H54 (cell line): ENCODE measurements around the gene USP46.
A peak's percentile ranks its signal among the peaks of the same experiment; 100 is the strongest.

ENCODE experiments used
- DNase-seq: peaks from one replicate; pipeline ENCODE4 v3.0.0; 2011; ENCODE audit warnings: low spot score, mixed read lengths; ENCODE audit not compliant: insufficient read length
- FAIRE-seq: peaks from 3 replicates; lab custom pipeline; 2011; peaks lifted over from hg19 to GRCh38; lab: Jason Lieb, UNC
- POLR2A ChIP-seq: IDR thresholded peaks from 2 replicates; pipeline ENCODE4 v1.6.1; 2011; ENCODE audit warnings: low read depth, mild to moderate bottlenecking, low read length

USP46 gene

DNA sequence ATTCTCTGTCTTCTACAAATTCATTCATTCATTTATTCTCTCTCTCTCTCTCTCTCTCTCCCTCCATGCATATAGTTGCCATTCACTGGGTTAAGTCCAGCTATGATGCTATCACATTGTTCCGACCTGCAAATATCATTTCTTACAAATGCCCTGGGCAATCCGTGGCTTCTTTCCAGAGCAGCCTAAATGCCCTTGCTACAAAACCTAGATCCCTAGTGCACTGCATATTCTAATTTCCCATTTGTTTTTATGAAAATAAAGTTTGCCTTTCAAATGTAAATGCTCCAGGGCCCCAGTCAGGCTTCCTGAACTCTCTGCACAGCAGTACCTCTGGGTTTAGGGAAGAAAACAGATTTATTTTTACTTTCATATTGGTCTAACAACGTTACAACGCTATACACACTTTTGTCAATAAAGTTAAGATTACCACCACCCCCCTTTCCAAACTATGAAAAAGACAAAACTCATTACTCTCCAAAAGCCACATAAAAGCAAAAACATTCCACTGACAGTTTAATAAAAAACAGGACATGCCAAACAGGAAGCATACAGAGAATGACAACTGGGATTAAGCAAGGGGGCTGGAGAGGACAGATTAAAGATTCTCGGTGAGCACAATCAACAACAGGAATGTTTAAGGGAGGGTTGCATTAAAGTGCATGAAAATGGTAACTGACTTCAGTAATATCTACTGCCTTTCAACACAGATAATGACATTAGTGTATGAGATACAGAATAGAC lies 104.3 kb downstream of the USP46 start:
- DNase-seq, result no peak
- no peak for TF ChIP-seq POLR2A
- no peak for FAIRE-seq

DNA sequence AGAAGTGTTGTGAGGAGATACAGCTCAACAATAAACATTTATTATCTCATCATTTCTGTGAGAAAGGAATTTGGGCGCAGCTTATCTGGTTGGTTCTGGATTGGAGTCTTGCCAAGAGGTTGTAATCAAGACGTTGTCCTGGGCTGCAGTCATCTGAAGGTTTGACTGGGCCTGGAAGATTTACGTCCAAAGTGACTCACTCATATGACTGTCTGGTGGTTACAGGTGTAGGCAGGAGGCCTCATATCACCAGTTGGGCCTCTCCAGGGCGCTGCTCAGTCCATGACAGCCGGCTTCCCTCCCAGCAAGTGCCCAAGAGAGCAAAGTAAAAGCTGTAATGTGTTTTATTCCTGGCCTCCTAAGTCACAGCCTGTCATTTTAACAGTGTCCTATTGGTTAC lies 106.3 kb downstream of the USP46 start:
- FAIRE-seq (no peak), DNase-seq (no peak)
- no peak for TF ChIP-seq POLR2A

- FAIRE-seq, result no peak
- DNase-seq, result no peak
- no peak for TF ChIP-seq POLR2A
Measured at GRCh38 chr4:52551487-52551886, 107.6 kb downstream of the USP46 start.

DNA sequence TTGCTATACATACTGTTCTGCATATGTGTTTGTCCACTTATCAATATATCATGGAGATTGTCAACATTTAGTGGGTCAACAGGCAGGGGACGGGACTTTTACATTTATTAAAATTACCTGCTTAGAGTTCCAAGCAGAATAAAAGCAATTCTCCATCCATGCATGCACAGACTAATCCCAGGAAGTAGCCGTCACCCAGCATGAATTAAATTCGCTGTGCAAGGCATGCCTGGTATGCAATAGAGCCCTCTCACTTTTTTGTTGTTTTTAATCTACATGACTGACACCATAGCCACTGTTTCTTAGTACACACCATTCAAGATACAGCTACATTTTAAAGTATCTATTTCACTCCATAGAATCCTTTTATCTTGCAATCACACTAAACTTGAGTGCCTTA lies 108.9 kb downstream of the USP46 start:
- FAIRE-seq (no peak), DNase-seq (no peak)
- TF ChIP-seq POLR2A, result no peak

- TF ChIP-seq POLR2A, result no peak
- FAIRE-seq (no peak), DNase-seq (no peak)
Measured at GRCh38 chr4:52548818-52549570, 110.1 kb downstream of the USP46 start.

DNA sequence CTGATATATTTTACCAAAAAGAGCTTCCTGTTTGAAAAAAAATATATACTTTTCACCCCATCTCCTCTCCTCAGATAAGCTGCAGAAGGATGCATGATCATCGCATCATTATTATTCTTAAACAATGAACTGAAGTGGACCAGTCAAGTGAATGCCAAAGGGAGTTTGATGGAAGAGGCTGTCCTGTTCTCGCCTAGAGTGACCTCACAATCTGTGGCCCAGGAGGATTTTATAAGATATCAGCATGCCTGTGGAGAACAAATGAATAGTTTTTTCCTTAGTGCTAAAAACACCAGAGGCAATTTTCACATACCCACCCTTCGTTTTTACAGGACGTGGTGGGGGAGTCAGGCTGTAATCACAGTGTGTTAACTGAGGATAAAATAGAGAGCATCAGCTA lies 112.7 kb downstream of the USP46 start:
- no peak for DNase-seq
- no peak for TF ChIP-seq POLR2A
- no peak for FAIRE-seq

DNA sequence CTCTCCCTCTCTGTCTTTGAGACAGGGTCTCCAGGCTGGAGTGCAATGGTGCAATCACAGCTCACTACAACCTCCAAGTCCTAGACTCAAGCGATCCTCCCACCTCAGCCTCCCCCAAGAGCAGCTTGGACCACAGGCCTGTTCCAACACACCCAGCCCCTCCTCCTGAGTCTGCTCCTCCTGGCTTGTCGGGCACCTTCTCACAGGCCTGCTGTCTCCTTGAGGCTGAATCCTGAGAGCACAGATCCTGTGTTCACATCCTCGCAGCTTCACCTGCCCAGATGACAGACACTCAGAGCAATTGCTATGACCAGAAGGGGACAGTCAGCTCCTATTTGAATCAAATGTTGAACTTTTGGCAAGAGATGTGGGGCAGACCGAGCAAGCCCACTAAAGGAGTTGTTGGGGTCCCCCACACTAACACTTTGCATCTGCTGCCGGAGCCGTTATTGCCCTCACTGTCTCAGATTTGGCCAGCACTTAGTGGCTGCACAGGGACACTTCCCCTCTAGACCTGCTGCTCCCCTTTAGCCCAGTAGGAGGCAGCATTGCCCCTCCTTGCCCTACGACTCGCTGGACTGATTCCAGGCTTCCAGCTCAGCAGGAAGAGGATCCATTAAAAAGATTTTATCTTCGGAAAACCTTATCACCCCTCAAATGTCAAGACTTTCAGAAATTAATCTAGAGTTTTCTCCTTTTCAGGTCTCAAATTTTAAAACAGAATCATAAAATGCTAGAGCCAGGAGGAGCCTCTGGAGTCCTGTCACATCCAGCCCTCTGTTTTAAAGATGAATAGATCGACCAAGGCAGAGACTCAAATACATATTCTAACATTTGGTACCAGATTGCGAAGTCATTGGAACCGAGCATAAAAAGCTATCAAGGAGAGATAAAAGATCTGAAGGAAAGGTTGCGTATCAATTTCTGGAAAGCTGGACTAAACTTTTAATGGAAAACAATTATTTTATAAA lies 113.7 kb downstream of the USP46 start:
- no peak for TF ChIP-seq POLR2A
- DNase-seq (peak; percentile 12), FAIRE-seq (peak; percentile 58)
